IPS-NIHi7 (cell line): Measurements from ENCODE around the gene SCTR.

ENCODE experiments used
- DNase-seq: peaks from one replicate; pipeline ENCODE4 v3.0.0; 2012; ENCODE audit warnings: mixed read lengths; ENCODE audit errors: extremely low spot score

Gene SCTR

GRCh38 chr2:119488245-119489214 is 35.8 kb downstream of the SCTR start:
- peak; percentile 20 for DNase-seq

- DNase-seq: peak; percentile 8
Observed at GRCh38 chr2:119487434-119488244, 36.6 kb downstream of the SCTR start.

DNA sequence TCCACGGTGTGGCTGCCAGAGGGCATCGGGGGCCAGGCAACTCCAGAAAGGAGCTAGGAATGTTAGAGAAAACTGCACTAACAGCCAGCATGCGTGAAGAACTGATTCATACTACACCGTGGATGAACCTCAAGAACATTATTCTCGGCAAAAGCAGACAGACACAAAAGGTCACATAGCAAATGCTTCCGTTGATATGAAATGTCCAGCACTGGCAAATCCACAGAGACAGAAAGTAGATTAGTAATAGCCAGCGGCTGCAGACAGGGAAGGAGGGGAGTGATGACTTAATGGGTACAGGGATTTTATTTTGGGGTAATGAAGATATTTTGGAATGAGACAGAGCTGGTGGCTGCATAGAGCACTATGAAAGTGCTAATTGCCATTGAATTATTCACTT is 37.4 kb downstream of the SCTR start:
- DNase-seq: no peak

DNA sequence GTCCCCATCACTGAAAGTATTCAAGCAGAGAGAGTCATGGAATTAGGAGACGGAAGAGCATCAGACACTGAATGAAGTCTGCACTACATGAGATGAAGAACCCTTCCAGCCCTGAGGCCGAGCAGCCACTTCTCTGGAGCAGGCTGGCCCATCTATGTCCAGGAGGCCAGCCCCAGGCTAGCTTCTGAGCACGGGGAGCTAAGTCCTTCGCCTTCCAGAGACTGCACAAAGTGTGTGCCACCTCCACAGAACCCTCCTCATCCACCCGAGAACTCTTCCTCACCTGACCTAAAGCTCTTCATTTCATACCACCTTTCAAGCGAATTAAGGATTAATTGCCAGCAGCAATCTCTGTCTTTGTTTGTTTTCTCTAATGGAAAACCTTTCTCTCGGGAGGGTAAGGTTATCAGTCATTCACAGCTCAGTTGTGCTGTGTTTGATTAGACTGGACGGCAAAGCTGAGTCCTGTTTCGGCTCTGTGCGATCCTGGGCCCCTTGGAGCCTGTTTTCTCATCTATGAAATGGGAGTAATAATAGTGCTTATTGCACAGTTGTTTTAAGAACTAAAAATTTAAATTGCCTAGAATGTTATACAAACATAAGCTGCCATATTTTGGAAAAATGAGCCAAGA is 38.0 kb downstream of the SCTR start:
- no peak for DNase-seq

DNA sequence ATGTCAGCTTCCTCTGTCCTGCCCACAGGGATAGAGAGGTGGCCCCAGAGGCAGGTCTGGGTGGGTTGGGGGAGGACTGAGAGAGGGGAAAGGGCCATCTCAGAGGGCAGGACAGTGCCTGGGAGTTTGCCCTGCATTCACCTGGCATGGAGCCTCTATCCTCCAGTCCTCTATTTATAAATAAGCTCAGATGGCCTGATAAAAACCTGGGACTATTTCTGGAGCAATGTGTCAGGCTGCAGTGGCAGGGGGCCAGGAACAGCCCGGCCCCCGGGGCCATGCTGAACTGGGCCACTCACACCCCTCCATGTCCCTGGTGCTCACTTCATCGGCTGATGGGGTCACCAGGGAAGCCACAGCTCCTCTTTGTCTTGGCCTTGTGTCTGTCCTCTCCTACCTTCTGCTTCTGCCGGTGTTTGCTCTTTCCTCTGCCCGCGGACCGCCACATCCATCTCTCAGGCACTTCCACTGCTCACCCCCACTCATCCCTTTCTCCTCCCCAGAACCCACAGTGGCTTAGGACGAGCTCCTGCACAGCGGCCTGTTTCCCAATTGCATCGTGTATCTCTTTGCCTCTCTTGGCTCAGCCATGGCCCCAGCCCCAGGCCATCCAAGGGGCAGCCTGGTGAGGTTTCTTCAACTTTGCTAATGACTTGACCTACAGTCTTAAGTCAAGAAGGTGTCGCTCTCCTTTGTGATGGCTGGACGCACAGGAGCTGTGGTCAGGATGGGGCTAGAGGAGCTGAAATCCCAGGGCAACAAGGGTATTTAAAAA is 38.8 kb downstream of the SCTR start:
- DNase-seq: no peak

GRCh38 chr2:119484834-119485233 is 39.4 kb downstream of the SCTR start:
- no peak for DNase-seq

DNA sequence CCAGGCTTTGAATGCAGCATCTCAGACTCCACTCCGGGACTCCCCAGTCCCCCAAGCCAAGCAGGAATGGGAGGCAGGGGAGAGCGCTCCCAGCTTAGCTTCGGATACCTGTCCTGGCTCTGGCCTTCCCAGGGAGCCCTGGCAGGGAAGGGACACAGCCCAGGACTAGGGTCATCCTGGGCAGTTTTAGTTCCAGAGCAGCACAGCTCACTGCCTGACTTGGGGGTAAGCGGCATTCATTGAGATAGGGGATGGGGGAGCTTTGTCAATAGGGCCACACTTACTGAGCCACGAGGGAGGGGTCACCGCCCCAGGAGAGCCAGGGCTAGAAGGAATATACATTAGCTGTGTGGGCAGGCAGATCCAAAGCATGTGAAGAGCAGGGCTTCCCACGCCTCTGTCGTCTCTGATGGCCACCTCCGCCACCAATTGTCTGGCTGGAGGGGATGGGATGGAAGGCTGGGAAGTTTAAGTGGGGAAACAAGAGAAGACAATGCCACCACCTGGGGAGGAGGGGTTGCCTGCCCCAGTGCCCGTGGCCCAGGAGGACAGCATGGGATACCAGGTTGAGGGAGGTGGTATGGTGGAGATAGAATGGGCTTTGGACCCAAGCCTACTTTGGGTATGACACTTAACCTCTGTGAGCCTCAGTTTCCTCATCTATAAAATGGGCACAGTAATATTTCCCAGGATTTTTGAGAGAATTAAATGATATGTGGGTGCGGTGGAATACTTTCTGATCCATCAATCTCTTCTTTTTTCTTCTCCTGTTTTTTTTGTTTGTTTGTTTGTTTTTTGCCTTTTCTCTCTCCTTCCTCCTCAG is 40.2 kb downstream of the SCTR start:
- DNase-seq: peak; percentile 5

DNA sequence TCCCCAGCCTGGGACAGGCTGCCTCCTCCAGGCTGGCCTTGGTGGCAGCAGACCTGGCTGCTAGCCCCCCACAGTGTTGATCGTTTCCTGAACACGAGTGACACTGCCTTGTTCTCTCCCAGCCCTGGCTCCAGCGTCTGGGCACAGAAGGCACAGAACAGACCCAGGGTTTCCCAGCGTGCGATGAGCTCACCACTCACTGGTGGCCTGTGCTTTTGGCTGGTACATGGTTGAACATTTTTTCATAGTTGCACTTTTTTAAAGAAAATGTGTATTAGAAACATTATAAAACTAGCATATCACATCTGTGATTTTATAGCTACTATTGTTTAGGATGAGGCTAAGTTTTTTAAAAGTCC is 40.9 kb downstream of the SCTR start:
- no peak for DNase-seq

DNA sequence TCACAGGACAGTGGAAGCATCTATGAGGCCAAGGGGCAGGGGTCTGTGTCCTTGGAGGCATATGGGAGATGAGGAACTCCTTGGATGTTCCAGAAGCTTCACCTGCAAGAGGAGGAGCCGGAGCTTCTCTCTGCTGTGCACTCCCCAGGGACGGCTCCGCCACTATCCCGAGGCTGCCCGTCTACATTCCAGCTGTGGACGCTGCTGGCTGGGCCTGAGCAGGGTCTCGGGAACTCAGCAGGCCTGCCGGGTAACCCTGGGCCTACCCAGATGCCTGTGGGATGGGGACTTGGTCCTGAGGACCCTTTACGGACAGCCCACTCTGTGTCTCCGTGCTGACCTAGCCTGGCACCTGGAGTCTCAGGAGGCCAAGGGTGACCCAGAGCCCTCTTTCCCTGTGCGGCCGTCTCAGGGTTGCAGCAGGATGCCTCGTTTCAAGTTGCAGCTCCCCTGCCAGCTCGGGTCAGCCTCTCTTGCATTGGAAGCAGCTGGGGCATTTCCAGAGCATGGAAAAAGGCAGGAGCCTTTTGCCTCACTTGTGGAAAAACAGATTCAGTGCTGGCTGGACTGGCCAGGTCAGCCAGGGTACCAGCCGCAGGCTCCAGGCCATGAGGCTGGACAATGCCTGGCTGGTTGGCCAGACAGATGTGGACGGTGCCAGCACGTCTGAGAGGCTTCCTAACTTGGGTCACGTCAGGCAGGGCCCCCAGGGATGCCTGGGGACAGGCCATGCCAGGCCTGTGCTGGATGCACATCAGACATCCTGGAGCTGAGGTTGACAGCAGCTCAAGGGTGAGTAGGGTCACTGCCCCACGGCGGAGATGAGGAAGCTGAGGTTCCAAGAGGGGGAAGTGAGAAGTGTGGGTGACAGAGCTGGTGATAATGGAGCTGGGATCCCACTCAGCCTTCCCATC is 41.5 kb downstream of the SCTR start:
- DNase-seq: peak; percentile 9

- peak; percentile 20 for DNase-seq
Observed at GRCh38 chr2:119481501-119482455, 42.5 kb downstream of the SCTR start.

DNA sequence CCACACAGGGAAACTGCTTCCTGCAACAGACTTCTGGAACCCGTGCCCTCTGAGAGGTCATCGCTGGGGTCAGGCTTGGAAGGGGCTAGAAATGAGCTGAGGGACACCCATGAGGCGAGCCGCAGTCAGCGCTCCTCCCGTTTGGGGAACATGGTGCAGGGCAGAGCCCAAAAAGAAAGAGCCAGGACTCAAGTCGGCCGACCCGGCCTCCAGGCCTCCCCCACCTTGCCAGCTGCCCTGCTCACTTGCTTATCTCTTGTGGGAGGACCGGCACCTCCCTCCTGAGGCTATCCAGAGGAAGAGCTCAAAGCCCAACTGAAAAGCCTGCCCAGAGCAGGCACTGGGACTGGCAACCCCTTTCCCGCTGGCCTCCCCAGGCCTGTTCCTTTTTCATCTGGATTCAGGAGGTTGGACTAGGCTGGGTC is 43.6 kb downstream of the SCTR start:
- peak; percentile 20 for DNase-seq

GRCh38 chr2:119480184-119480583 is 44.1 kb downstream of the SCTR start:
- no peak for DNase-seq

GRCh38 chr2:119478978-119479295 is 45.3 kb downstream of the SCTR start:
- DNase-seq: no peak

- no peak for DNase-seq
Observed at GRCh38 chr2:119478188-119478977, 45.9 kb downstream of the SCTR start.

DNA sequence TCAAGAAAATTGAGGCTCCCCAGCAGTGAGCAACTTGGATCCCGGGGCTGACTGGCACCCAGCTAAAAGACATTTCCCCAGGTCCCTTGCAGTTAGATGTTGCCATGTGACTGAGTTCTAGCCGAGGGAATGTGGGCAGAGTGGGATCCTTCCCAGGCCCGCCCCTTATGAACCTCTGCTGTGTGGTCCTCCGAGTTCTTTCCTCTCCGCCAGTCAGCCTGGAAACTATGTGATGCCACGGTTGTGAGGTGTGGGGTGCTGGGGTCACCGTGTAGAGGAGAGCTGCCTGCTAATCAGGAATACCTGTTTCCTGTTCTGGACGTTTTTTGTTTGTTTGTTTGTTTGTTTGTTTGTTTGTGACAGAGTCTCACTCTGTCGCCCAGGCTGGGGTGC is 47.2 kb downstream of the SCTR start:
- no peak for DNase-seq

DNA sequence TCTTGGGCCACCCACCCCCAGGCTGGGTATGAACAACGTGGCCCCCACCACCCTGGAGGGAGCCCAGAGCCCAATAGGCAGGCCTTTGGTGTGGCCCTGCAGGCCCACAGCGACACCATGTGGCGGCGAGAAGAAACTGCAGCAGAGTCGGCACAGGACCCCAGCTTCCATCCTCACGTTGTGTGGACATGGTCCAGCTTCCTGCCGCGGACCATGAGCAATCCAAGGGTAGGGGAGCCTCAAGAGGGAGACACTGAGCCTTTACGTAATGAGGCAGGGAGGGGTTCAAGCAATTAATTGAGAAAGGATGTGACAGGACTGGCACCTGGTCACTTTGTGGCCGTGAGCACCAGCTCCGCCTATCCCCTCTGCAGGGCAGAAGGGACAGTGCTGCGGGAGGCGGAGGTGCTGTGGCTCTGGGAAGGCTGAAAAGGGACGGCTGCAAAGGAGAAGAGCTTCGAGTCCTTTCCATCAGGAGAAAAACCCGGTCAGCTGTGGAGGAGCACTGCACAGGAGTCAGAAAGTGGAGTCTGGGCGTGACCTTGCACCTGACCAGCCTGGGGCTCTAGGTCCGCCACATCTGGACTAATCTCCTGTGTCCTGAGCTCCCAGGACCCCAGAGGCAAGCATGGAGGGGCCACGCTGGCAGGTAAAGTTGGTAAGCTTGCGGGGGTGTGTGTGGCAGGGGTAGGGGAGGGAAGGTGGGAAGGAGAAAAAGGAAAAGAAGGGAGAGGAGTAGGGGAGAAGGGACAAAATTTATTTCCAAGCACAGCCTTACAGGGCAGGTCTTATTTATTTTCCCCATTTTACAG is 47.8 kb downstream of the SCTR start:
- DNase-seq: peak; percentile 92

GRCh38 chr2:119475857-119476244 is 48.4 kb downstream of the SCTR start:
- DNase-seq: no peak
